Neural progenitor cell (in vitro differentiated cells): Measurements from ENCODE around the gene KRT13.

ENCODE experiments used
- EZH2 ChIP-seq: fragments of 200-600 bp; sonication (generic); IDR thresholded peaks from 2 replicates; pipeline ENCODE4 v1.6.1; 2017; ENCODE audit warnings: antibody characterized with exemption, mild to moderate bottlenecking, moderate library complexity
- EZH2phosphoT487 ChIP-seq: fragments of 200-600 bp; sonication (generic); IDR thresholded peaks from 2 replicates; pipeline ENCODE4 v1.6.1; 2017; ENCODE audit warnings: antibody characterized with exemption
- TF ChIP-seq, protein P1 (sequence below): fragments of 200-600 bp; sonication (generic); IDR thresholded peaks from 2 replicates; pipeline ENCODE4 v1.5.1; 2017; ENCODE audit warnings: antibody characterized with exemption, mild to moderate bottlenecking

DNA sequence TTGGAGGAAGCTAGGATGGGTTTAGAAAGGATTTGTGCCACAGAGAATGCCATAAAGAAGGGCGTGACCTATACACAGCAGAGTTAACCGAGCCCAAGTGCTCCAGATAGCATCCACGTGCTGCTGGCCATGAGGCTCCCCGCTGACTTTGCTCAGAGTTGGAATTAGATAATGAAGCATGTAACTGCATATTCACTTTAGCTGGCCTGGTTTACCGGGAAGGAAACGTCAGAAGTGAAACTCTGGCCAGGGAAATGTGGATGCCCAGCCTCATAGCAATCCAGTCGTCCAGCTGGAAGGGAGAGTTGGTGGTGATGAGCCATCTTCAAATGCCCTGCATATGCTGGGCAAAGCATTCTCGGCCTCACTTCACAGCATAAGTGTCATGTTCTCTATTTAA is 30.5 kb downstream of the KRT13 start:
- TF ChIP-seq, protein P1, sequence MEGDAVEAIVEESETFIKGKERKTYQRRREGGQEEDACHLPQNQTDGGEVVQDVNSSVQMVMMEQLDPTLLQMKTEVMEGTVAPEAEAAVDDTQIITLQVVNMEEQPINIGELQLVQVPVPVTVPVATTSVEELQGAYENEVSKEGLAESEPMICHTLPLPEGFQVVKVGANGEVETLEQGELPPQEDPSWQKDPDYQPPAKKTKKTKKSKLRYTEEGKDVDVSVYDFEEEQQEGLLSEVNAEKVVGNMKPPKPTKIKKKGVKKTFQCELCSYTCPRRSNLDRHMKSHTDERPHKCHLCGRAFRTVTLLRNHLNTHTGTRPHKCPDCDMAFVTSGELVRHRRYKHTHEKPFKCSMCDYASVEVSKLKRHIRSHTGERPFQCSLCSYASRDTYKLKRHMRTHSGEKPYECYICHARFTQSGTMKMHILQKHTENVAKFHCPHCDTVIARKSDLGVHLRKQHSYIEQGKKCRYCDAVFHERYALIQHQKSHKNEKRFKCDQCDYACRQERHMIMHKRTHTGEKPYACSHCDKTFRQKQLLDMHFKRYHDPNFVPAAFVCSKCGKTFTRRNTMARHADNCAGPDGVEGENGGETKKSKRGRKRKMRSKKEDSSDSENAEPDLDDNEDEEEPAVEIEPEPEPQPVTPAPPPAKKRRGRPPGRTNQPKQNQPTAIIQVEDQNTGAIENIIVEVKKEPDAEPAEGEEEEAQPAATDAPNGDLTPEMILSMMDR, result no peak
- TF ChIP-seq EZH2phosphoT487 (no peak), EZH2 (no peak)
